Measurements from ENCODE around the gene MTG2. TPM values are rescaled to one million over a fixed set of nuclear protein-coding genes. Genes with fewer than 3 reads are reported as not detected.

The MTG2 gene
- total RNA-seq, 1 experiment from 2014 or later, result 110 TPM

- H3K27ac Mint-ChIP-seq (ENCODE audit: unreplicated experiment), result no peak overlapping the region
- no peak for DNase-seq
- intact Hi-C loops (cut with micrococcal nuclease; ENCODE audit: unreplicated experiment), result no loop called here
Measured at GRCh38 chr20:62151225-62151624, 31.6 kb upstream of the MTG2 start.

DNA sequence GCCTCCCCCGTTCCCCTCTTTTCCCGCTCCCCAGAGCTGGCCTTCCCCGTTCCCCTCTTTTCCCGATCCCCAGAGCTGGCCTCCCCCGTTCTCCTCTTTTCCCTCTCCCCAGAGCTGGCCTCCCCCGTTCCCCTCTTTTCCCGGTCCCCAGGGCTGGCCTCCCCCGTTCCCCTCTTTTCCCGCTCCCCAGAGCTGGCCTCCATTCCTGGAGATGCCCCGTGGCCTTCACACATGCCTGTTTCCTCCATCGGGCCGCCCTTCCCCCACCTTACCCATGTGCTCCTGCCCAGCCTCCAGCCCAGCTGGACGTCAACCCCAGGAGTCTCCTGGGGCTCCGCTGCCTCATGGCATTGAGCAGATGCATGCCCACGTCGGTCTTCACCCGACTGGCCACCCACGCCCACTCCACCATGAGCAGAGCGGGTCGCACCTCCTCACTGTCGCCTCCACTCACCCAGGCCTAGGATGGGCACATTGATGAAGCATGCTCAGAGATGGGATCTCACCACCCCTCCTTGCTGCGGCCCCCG, 30.9 kb upstream of the MTG2 start:
- Mint-ChIP-seq H3K27me3 (ENCODE audit: insufficient read depth, unreplicated experiment) (no peaks in the 10 kb centered on the region), H3K27ac (ENCODE audit: unreplicated experiment) (peak overlapping the region; percentile 42), H3K4me1 (ENCODE audit: low read depth, unreplicated experiment) (peaks cover 27% of the 10 kb centered on the region), H3K36me3 (ENCODE audit: insufficient read depth, unreplicated experiment) (peaks cover 58% of the 10 kb centered on the region), H3K4me3 (ENCODE audit: unreplicated experiment) (no peak overlapping the region), H3K9me3 (ENCODE audit: unreplicated experiment) (peaks cover 12% of the 10 kb centered on the region)
- H3K9me3 ChIP-seq, result no peaks in the 10 kb centered on the region
- DNase-seq, result no peak
- intact Hi-C loops (cut with micrococcal nuclease; ENCODE audit: unreplicated experiment), result no loop called here
- peaks cover 2% of the 10 kb centered on the region; the same call in 1 of the 2 replicates for H3K36me3 ChIP-seq (ENCODE audit: control insufficient read depth, insufficient read depth, low read length)
- H3K4me1 ChIP-seq, result peaks cover 35% of the 10 kb centered on the region
- ChIA-PET CTCF (interaction anchor here (0.6 kb wide), 1 partner anchor 18 kb away, joined by 4 read pairs; no protein-coding TSS in a partner anchor), POLR2A (no interaction called here)
- H3K27me3 ChIP-seq (replicated peaks; ENCODE audit: control insufficient read depth, insufficient read depth, low read length), result no peaks in the 10 kb centered on the region
- H3K4me3 ChIP-seq (ENCODE audit: low read depth, low read length), result no peak overlapping the region
- no TSS peak for BruUV-seq (replicated peaks)
- TF ChIP-seq, protein P1, sequence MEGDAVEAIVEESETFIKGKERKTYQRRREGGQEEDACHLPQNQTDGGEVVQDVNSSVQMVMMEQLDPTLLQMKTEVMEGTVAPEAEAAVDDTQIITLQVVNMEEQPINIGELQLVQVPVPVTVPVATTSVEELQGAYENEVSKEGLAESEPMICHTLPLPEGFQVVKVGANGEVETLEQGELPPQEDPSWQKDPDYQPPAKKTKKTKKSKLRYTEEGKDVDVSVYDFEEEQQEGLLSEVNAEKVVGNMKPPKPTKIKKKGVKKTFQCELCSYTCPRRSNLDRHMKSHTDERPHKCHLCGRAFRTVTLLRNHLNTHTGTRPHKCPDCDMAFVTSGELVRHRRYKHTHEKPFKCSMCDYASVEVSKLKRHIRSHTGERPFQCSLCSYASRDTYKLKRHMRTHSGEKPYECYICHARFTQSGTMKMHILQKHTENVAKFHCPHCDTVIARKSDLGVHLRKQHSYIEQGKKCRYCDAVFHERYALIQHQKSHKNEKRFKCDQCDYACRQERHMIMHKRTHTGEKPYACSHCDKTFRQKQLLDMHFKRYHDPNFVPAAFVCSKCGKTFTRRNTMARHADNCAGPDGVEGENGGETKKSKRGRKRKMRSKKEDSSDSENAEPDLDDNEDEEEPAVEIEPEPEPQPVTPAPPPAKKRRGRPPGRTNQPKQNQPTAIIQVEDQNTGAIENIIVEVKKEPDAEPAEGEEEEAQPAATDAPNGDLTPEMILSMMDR (IDR thresholded peaks at IDR 0.05; ENCODE audit: insufficient read depth in 1 of 2, low read depth in 1 of 2, low read length in 1 of 2, severe bottlenecking in 1 of 2, unreplicated experiment in 1 of 2), result no peak

More at GRCh38 chr20:62151225-62151624, 31.6 kb upstream of the MTG2 start:
- peaks cover 26% of the 10 kb centered on the region for H3K4me1 Mint-ChIP-seq (ENCODE audit: low read depth, unreplicated experiment)
- ChIA-PET CTCF (no interaction called here), POLR2A (no interaction called here)
- Histone ChIP-seq H3K9me3 (no peaks in the 10 kb centered on the region), H3K4me1 (peaks cover 30% of the 10 kb centered on the region), H3K4me3 (ENCODE audit: low read depth, low read length) (no peak overlapping the region), H3K36me3 (ENCODE audit: control insufficient read depth, insufficient read depth, low read length) (peaks cover 2% of the 10 kb centered on the region; the same call in 1 of the 2 replicates), H3K27me3 (replicated peaks; ENCODE audit: control insufficient read depth, insufficient read depth, low read length) (no peaks in the 10 kb centered on the region)
- no peaks in the 10 kb centered on the region for H3K27me3 Mint-ChIP-seq (ENCODE audit: insufficient read depth, unreplicated experiment)
- H3K4me3 Mint-ChIP-seq (ENCODE audit: unreplicated experiment), result no peak overlapping the region
- peaks cover 60% of the 10 kb centered on the region for H3K36me3 Mint-ChIP-seq (ENCODE audit: insufficient read depth, unreplicated experiment)
- peaks cover 12% of the 10 kb centered on the region for H3K9me3 Mint-ChIP-seq (ENCODE audit: unreplicated experiment)
- no TSS peak for BruUV-seq (replicated peaks)
- TF ChIP-seq, protein P1 (IDR thresholded peaks at IDR 0.05; ENCODE audit: insufficient read depth in 1 of 2, low read depth in 1 of 2, low read length in 1 of 2, severe bottlenecking in 1 of 2, unreplicated experiment in 1 of 2), result no peak

GRCh38 chr20:62155428-62156253, 27.2 kb upstream of the MTG2 start:
- Histone ChIP-seq H3K36me3 (ENCODE audit: control insufficient read depth, insufficient read depth, low read length) (peaks cover 4% of the 10 kb centered on the region; the same call in 1 of the 2 replicates), H3K4me3 (ENCODE audit: low read depth, low read length) (no peak overlapping the region), H3K4me1 (peaks cover 24% of the 10 kb centered on the region), H3K27me3 (replicated peaks; ENCODE audit: control insufficient read depth, insufficient read depth, low read length) (no peaks in the 10 kb centered on the region), H3K9me3 (no peaks in the 10 kb centered on the region)
- peaks cover 12% of the 10 kb centered on the region for H3K9me3 Mint-ChIP-seq (ENCODE audit: unreplicated experiment)
- H3K27me3 Mint-ChIP-seq (ENCODE audit: insufficient read depth, unreplicated experiment), result no peaks in the 10 kb centered on the region
- H3K4me3 Mint-ChIP-seq (ENCODE audit: unreplicated experiment), result no peak overlapping the region
- DNase-seq, result peak in 1 of 2 experiments; percentile 51
- CTCF ChIA-PET, result no interaction called here
- intact Hi-C loops (cut with micrococcal nuclease; ENCODE audit: unreplicated experiment), result no loop called here
- H3K4me1 Mint-ChIP-seq (ENCODE audit: low read depth, unreplicated experiment), result peaks cover 11% of the 10 kb centered on the region
- TF ChIP-seq, protein P1 (IDR thresholded peaks at IDR 0.05; ENCODE audit: insufficient read depth in 1 of 2, low read depth in 1 of 2, low read length in 1 of 2, severe bottlenecking in 1 of 2, unreplicated experiment in 1 of 2), result no peak
- peak overlapping the region; percentile 39 for H3K27ac Mint-ChIP-seq (ENCODE audit: unreplicated experiment)
- no TSS peak for BruUV-seq (replicated peaks)
- H3K36me3 Mint-ChIP-seq (ENCODE audit: insufficient read depth, unreplicated experiment), result peaks cover 67% of the 10 kb centered on the region
- POLR2A ChIA-PET, result no interaction called here

Data from Caco-2 (cell line).